ENCODE measurements around the gene NTRK3. TPM values are rescaled to one million over a fixed set of nuclear protein-coding genes. Genes with fewer than 3 reads are reported as not detected.

Gene NTRK3
- total and polyA plus RNA-seq, 10 donors = 0.33 to 6.6 (median 2.1) TPM

DNA sequence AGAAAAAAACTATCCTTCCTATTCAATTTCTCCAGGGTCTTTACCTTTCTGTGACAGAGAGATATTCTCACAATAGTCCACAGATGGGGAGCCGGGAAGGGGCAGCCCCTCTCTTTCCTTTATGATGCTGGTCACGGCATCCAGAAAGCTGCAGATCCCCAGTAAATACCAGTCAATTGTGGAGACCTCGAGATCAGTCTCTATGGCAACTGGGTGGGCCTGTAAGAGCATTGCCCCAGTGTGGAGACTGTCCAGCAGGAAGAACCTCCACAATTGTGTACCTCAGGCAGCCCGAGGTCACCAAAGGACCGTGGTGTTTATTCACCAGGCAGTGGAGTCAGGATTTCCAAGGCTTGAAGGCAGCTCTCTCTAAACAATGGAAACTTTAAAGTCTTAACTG is 291.2 kb downstream of the NTRK3 start:
- H3K36me3 ChIP-seq = no peaks in the 10 kb centered on the region
- no peak for DNase-seq
- TF ChIP-seq POLR2A (IDR thresholded peaks at IDR 0.05) (no peak), POLR2AphosphoS5 (IDR thresholded peaks at IDR 0.05) (no peak)
- TF ChIP-seq, protein P1, sequence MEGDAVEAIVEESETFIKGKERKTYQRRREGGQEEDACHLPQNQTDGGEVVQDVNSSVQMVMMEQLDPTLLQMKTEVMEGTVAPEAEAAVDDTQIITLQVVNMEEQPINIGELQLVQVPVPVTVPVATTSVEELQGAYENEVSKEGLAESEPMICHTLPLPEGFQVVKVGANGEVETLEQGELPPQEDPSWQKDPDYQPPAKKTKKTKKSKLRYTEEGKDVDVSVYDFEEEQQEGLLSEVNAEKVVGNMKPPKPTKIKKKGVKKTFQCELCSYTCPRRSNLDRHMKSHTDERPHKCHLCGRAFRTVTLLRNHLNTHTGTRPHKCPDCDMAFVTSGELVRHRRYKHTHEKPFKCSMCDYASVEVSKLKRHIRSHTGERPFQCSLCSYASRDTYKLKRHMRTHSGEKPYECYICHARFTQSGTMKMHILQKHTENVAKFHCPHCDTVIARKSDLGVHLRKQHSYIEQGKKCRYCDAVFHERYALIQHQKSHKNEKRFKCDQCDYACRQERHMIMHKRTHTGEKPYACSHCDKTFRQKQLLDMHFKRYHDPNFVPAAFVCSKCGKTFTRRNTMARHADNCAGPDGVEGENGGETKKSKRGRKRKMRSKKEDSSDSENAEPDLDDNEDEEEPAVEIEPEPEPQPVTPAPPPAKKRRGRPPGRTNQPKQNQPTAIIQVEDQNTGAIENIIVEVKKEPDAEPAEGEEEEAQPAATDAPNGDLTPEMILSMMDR (IDR thresholded peaks at IDR 0.05 in 8 of 11, conservative IDR thresholded peaks at IDR 0.05 in 3 of 11) = no peak
- WGBS, 5 donors = 63 to 72% (median 68%) methylated on average over 5 of the region's 5 CpGs
- H3K27me3 ChIP-seq (replicated peaks in 1 of 7) = no peaks in the 10 kb centered on the region
- intact Hi-C loops (cut with DNase I; ENCODE audit: low total_unique reads) = no loop called here
- H3K4me3 ChIP-seq = no peak overlapping the region
- H3K9me3 ChIP-seq = no peaks in the 10 kb centered on the region
- peaks cover 0 to 21% (median 5%) of the 10 kb centered on the region in 6 donors for H3K4me1 ChIP-seq
- H3K27ac ChIP-seq = no peak overlapping the region

DNA sequence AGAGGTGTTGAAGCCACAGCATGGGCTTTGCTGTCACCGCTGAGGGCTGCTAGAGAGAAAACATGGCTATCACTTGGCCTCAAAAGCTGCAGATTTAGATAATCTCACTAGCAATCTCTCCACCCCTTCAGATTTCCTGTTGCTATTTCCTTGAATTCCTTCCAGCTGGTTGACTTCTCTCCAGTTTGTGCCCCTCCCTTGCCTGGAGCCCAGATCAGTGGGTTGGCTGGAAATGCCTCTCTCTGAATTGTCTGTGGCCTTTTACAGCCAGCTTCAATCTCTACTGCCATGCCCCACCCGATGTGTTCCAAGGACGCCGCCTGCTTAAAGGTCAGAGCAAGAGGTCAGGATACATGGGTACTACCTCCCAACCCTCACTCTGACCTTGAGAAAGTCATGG is 294.1 kb downstream of the NTRK3 start:
- Histone ChIP-seq H3K9me3 (no peaks in the 10 kb centered on the region), H3K4me1 (peaks cover 0 to 21% (median 5%) of the 10 kb centered on the region in 6 donors), H3K27ac (peak overlapping the region in 3 of 8 donors; percentile 9 to 34 (median 27)), H3K4me3 (no peak overlapping the region), H3K27me3 (replicated peaks in 1 of 7) (no peaks in the 10 kb centered on the region), H3K36me3 (no peaks in the 10 kb centered on the region)
- intact Hi-C loops (cut with DNase I; ENCODE audit: low total_unique reads) = no loop called here
- TF ChIP-seq POLR2AphosphoS5 (IDR thresholded peaks at IDR 0.05) (peak in 1 of 3 donors; percentile 19), POLR2A (IDR thresholded peaks at IDR 0.05) (no peak)
- TF ChIP-seq, protein P1 (IDR thresholded peaks at IDR 0.05 in 8 of 11, conservative IDR thresholded peaks at IDR 0.05 in 3 of 11) = no peak
- WGBS, 5 donors = 10 to 20% (median 13%) methylated on average over 4 of the region's 4 CpGs
- DNase-seq = no peak

DNA sequence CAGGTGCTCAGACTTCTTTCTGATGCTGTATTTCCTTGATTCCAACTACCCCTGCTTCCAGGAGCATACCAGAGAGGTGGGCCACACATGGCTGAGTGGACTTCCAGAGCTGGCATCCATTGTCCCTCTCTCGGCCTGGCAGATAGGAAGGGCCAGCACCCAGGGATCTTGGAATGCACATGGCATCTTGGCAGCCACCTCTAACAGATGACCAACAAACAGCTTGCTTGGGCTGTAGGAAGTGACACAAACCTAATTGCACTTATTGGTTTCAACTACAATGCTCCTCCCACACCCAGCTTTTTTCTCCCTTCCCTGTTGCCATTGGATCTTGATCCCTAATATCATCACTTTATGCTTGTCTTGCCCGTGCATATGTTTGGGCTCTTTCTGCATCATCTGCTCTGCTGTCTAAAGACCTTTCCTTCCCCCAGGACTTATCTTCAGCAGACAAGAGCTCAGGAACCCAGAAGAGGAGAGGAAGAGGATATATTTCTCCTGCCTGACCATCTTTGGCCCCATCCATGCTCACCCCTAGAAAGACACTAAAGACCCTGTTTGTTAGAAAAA is 294.6 kb downstream of the NTRK3 start:
- TF ChIP-seq POLR2A (IDR thresholded peaks at IDR 0.05) (no peak), POLR2AphosphoS5 (IDR thresholded peaks at IDR 0.05) (no peak)
- TF ChIP-seq, protein P1 (IDR thresholded peaks at IDR 0.05 in 8 of 11, conservative IDR thresholded peaks at IDR 0.05 in 3 of 11) = no peak
- Histone ChIP-seq H3K27me3 (replicated peaks in 1 of 7) (no peaks in the 10 kb centered on the region), H3K9me3 (no peaks in the 10 kb centered on the region), H3K4me3 (no peak overlapping the region), H3K4me1 (peaks cover 0 to 21% (median 5%) of the 10 kb centered on the region in 6 donors), H3K27ac (peak overlapping the region in 3 of 8 donors; percentile 9 to 34 (median 27)), H3K36me3 (no peaks in the 10 kb centered on the region)
- intact Hi-C loops (cut with DNase I; ENCODE audit: low total_unique reads) = no loop called here
- no peak for DNase-seq
- 33 to 49% (median 39%) methylated on average over 2 of the region's 2 CpGs for WGBS, 5 donors

DNA sequence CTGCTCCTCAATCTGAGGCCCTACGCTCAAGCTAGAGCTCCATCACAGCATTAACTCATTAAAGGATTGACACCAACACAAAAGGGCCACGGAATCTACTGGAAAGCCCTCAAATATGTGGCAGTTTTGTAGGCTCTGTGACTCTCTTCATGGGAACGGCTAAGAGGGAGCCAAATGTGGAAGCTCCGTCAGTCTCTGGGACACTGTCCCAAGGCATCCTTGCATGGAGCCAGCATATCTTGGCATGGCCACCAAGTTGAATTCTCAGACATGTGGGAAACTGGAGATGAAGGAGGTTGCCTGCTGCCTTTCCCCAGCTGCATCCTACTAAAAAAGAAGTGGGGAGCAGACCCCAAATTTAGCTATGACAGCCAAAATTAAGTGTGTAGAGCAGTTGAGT is 296.9 kb downstream of the NTRK3 start:
- Histone ChIP-seq H3K36me3 (no peaks in the 10 kb centered on the region), H3K9me3 (no peaks in the 10 kb centered on the region), H3K27me3 (replicated peaks in 1 of 7) (no peaks in the 10 kb centered on the region), H3K4me1 (peaks cover 0 to 21% (median 5%) of the 10 kb centered on the region in 6 donors), H3K27ac (no peak overlapping the region), H3K4me3 (no peak overlapping the region)
- DNase-seq = no peak
- TF ChIP-seq, protein P1 (IDR thresholded peaks at IDR 0.05 in 8 of 11, conservative IDR thresholded peaks at IDR 0.05 in 3 of 11) = no peak
- TF ChIP-seq POLR2AphosphoS5 (IDR thresholded peaks at IDR 0.05) = no peak
- no peak for TF ChIP-seq POLR2A (IDR thresholded peaks at IDR 0.05)
- intact Hi-C loops (cut with DNase I; ENCODE audit: low total_unique reads) = no loop called here
- 83 to 95% (median 86%) methylated on average over 4 of the region's 4 CpGs for WGBS, 5 donors
